PC-9 (cell line): ENCODE results near the gene TSPEAR.

Experiments used
- EZH2 ChIP-seq: fragments of 200-600 bp; sonication (generic); IDR thresholded peaks from 2 replicates; pipeline ENCODE4 v1.8.0; 2017; ENCODE audit warnings: antibody characterized with exemption, low read depth
- TF ChIP-seq, protein P1 (sequence below): fragments of 200-600 bp; sonication (generic); conservative IDR thresholded peaks from 2 replicates; pipeline ENCODE4 v1.6.1; 2017; ENCODE audit warnings: mixed run types, antibody characterized with exemption, mild to moderate bottlenecking, moderate library complexity

GRCh38 chr21:44732956-44733355, 21.6 kb upstream of the TSPEAR start:
- TF ChIP-seq, protein P1, sequence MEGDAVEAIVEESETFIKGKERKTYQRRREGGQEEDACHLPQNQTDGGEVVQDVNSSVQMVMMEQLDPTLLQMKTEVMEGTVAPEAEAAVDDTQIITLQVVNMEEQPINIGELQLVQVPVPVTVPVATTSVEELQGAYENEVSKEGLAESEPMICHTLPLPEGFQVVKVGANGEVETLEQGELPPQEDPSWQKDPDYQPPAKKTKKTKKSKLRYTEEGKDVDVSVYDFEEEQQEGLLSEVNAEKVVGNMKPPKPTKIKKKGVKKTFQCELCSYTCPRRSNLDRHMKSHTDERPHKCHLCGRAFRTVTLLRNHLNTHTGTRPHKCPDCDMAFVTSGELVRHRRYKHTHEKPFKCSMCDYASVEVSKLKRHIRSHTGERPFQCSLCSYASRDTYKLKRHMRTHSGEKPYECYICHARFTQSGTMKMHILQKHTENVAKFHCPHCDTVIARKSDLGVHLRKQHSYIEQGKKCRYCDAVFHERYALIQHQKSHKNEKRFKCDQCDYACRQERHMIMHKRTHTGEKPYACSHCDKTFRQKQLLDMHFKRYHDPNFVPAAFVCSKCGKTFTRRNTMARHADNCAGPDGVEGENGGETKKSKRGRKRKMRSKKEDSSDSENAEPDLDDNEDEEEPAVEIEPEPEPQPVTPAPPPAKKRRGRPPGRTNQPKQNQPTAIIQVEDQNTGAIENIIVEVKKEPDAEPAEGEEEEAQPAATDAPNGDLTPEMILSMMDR = no peak
- no peak for TF ChIP-seq EZH2
